HepG2 (cell line): ENCODE measurements around the gene PIK3CB. TPM values are rescaled to one million over a fixed set of nuclear protein-coding genes. Genes with fewer than 3 reads are reported as not detected.

Experiments used
- ATAC-seq: fragments of 200-7000 bp; cut with Tn5 transposase; 3 replicates; pipeline ENCODE4 v1.9.1; 2020; ENCODE audit warnings: mild to moderate bottlenecking, moderate library complexity
- BruUV-seq: library from RNA; stranded (reverse); fragments of 400-500 nt; replicated peaks from 2 replicates; lab custom pipeline; 2021; lab: Mats Ljungman, UMichigan
- CTCF ChIA-PET: fragments of 300-600 bp; formaldehyde crosslinking; extraction: SDS; loops from one replicate; lab custom pipeline; 2021; ENCODE audit warnings: low total read pairs, inconsistent platforms, low intra/inter-chr PET ratio; lab: Yijun Ruan, JAX
- POLR2A ChIA-PET: fragments of 350-600 bp; sonication (Branson Sonifier 250); formaldehyde crosslinking; loops from one replicate; lab custom pipeline; 2020; ENCODE audit warnings: antibody characterized with exemption, inconsistent platforms; lab: Yijun Ruan, JAX
- DNase-seq: peaks from one replicate; pipeline ENCODE4 v3.0.0-alpha.2; 2015; ENCODE audit warnings: low spot score
- FAIRE-seq: peaks from 3 replicates; lab custom pipeline; 2011; peaks lifted over from hg19 to GRCh38; lab: Jason Lieb, UNC
- H2AFZ ChIP-seq: one replicate; pipeline ENCODE4 v1.6.1; 2011; ENCODE audit warnings: low read length, inconsistent platforms
- H3K27ac ChIP-seq: fragments of 300-600 bp; 3 replicates; pipeline ENCODE4 v1.8.0; 2011; ENCODE audit warnings: mixed run types, mild to moderate bottlenecking, mixed read lengths, low read length, inconsistent platforms; ENCODE audit not compliant: insufficient read depth; ENCODE audit errors: extremely low read length
- H3K27me3 ChIP-seq, 2 experiments: fragments of 200-600 bp in 1 of 2; 2 replicates in 1 of 2; 3 replicates in 1 of 2; pipeline versions ENCODE4 v1.6.0 to v1.8.0; 2011; ENCODE audit warnings: low read length in 2 of 2, mild to moderate bottlenecking in 2 of 2, moderate library complexity in 2 of 2, inconsistent platforms in 1 of 2; ENCODE audit not compliant: insufficient read depth in 2 of 2, control insufficient read depth in 1 of 2
- H3K36me3 ChIP-seq, 2 experiments: fragments of 200-600 bp in 1 of 2; replicated peaks in 1 of 2; 2 replicates in 1 of 2; 3 replicates in 1 of 2; pipeline versions ENCODE4 v1.5.1 to v1.8.0; 2011; ENCODE audit warnings: low read length in 2 of 2, inconsistent platforms in 1 of 2; ENCODE audit not compliant: insufficient read depth in 2 of 2, control insufficient read depth in 1 of 2
- H3K4me1 ChIP-seq: 2 replicates; pipeline ENCODE4 v1.5.1; 2012; ENCODE audit warnings: low read length, inconsistent platforms; ENCODE audit not compliant: insufficient read depth
- H3K4me2 ChIP-seq: 2 replicates; pipeline ENCODE4 v1.6.0; 2011; ENCODE audit warnings: low read depth, low read length, inconsistent platforms
- H3K4me3 ChIP-seq, 3 experiments: fragments of 200-600 bp in 1 of 3; sonication (generic), shearing (Covaris generic) in 1 of 3; replicated peaks in 1 of 3; 2 replicates each; pipeline ENCODE4 v1.5.1; 2011 to 2016; ENCODE audit warnings: low read length in 3 of 3, inconsistent platforms in 2 of 3, low read depth in 2 of 3, mild to moderate bottlenecking in 2 of 3, control low read depth in 1 of 3, mixed read lengths in 1 of 3; ENCODE audit not compliant: insufficient read depth in 1 of 3
- H3K79me2 ChIP-seq: one replicate; pipeline ENCODE4 v1.6.1; 2011; ENCODE audit warnings: low read length, inconsistent platforms; ENCODE audit not compliant: insufficient read depth
- H3K9ac ChIP-seq: 2 replicates; pipeline ENCODE4 v1.6.0; 2011; ENCODE audit warnings: mild to moderate bottlenecking, low read depth, low read length, inconsistent platforms; ENCODE audit not compliant: insufficient read depth
- H3K9me3 ChIP-seq: 2 replicates; pipeline ENCODE4 v1.5.1; 2012; ENCODE audit warnings: mild to moderate bottlenecking, low read length
- H4K20me1 ChIP-seq: 2 replicates; pipeline ENCODE4 v1.6.0; 2011; ENCODE audit warnings: inconsistent platforms, mild to moderate bottlenecking, low read length, moderate library complexity; ENCODE audit not compliant: insufficient read depth
- ATM ChIP-seq: fragments of 450-650 bp; IDR thresholded peaks from 2 replicates; pipeline ENCODE4 v1.7.1; 2017; ENCODE audit warnings: mild to moderate bottlenecking, borderline replicate concordance
- FOXA3 ChIP-seq: IDR thresholded peaks from 2 replicates; pipeline ENCODE4 v1.6.1; 2016; ENCODE audit warnings: missing genetic modification reagents, missing compliant biosample characterization
- GFI1 ChIP-seq: sonication (generic); formaldehyde crosslinking; IDR thresholded peaks from 2 replicates; pipeline ENCODE4 v1.5.0; 2020; ENCODE audit warnings: missing genetic modification reagents, mild to moderate bottlenecking, borderline replicate concordance
- HDAC1 ChIP-seq: sonication (generic); formaldehyde crosslinking; IDR thresholded peaks from 2 replicates; pipeline ENCODE4 v1.5.1; 2020; ENCODE audit warnings: mild to moderate bottlenecking, missing genetic modification reagents
- KAT2B ChIP-seq: fragments of 150-350 bp; IDR thresholded peaks from 2 replicates; pipeline ENCODE4 v1.6.1; 2014; ENCODE audit warnings: low read depth, low read length, borderline replicate concordance
- ZBTB8A ChIP-seq: sonication (generic); formaldehyde crosslinking; IDR thresholded peaks from 2 replicates; pipeline ENCODE4 v1.4.0; 2020; ENCODE audit warnings: mild to moderate bottlenecking, low read depth, missing genetic modification reagents, borderline replicate concordance
- ZNF564 ChIP-seq: sonication (generic); formaldehyde crosslinking; IDR thresholded peaks from 2 replicates; pipeline ENCODE4 v1.8.1; 2023; ENCODE audit warnings: mild to moderate bottlenecking, missing genetic modification reagents
- WGBS: methylation state at CpG from one replicate; pipeline ENCODE4 v1.1.6; 2017; ENCODE audit warnings: low lambda C conversion rate; 5-methylcytosine and 5-hydroxymethylcytosine counted together
- in situ Hi-C: cut with HindIII; loops from 2 replicates; pipeline ENCODE4 v1.10.0; 2017; ENCODE audit warnings: low pct_unique_long_range_greater_than_20kb; ENCODE audit not compliant: extremely low pct_ligation_motif_present
- intact Hi-C: fragments of 100-400 bp; cut with micrococcal nuclease; formaldehyde crosslinking; loops from one replicate; pipeline ENCODE4 v1.10.0; 2022; ENCODE audit not compliant: unreplicated experiment
- polyA plus RNA-seq, 8 experiments: library from polyadenylated mRNA; depleted of rRNA in 3 of 8; stranded (reverse) in 7 of 8; unstranded in 1 of 8; fragments of >200 nt; fragmentation: Illumina TruSeq in 4 of 8; extraction: Trizol in 4 of 8; gene quantifications; 2 replicates each; pipeline versions ENCODE4 v1.2.1 to v1.2.3, GENCODE V29; 2011 to 2016; ENCODE audit warnings: low read depth in 4 of 8, missing spikeins in 1 of 8, mixed read lengths in 1 of 8; ENCODE audit not compliant: insufficient read depth in 1 of 8
- total RNA-seq, 5 experiments: library from RNA; depleted of rRNA; stranded (reverse); fragments of >200 nt; fragmentation: Illumina TruSeq; extraction: Trizol; gene quantifications; 2 replicates each; pipeline ENCODE4 v1.2.3, GENCODE V29; 2016; ENCODE audit warnings: low read depth in 1 of 5
- TF ChIP-seq, protein P1 (sequence below): sonication (generic); formaldehyde crosslinking; IDR thresholded peaks from 2 replicates; pipeline ENCODE4 v1.5.1; 2020; ENCODE audit warnings: mild to moderate bottlenecking, missing genetic modification reagents, moderate library complexity
- TF ChIP-seq, protein P2 (sequence below): sonication (generic); formaldehyde crosslinking; IDR thresholded peaks from 2 replicates; pipeline ENCODE4 v1.8.0; 2022; ENCODE audit warnings: missing genetic modification reagents, mild to moderate bottlenecking, inconsistent platforms, borderline replicate concordance
- TF ChIP-seq, protein P3 (sequence below): sonication (generic); formaldehyde crosslinking; IDR thresholded peaks from 2 replicates; pipeline ENCODE4 v1.4.0; 2020; ENCODE audit warnings: missing genetic modification reagents, mild to moderate bottlenecking, borderline replicate concordance
- TF ChIP-seq, protein P4 (sequence below): sonication (generic); formaldehyde crosslinking; IDR thresholded peaks from 2 replicates; pipeline ENCODE4 v1.5.0; 2020; ENCODE audit warnings: missing genetic modification reagents, mild to moderate bottlenecking, borderline replicate concordance
- TF ChIP-seq, protein P5 (sequence below): sonication (generic); formaldehyde crosslinking; IDR thresholded peaks from 2 replicates; pipeline ENCODE4 v1.8.0; 2023; ENCODE audit warnings: mild to moderate bottlenecking, missing genetic modification reagents

The PIK3CB gene
- total and polyA plus RNA-seq, 2 of the 13 experiments (the other 11 are each of a cell fraction or from before 2014, with no cell fraction given): 6.6 to 18.7 TPM

DNA sequence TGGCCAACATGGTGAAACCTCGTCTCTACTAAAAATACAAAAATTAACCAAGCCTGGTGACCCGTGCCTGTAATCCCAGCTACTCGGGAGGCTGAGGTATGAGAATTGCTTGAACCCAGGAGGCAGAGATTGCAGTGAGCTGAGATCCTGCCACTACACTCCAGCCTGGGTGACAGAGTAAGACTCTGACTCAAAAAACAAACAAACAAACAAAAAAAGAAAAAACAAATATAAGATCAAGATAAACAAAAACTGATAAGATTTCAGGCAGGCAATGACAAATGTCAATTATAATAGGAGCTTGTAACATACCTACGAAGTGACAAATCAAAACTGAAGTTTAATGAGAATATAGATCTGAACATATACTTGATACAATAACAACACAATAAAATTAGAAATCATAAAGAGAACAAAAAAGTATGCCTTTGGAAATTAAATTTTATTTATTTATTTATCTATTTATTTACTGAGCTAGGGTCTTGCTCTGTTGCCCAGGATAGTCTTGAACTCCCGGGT, 155.8 kb downstream of the PIK3CB start:
- H3K4me3 ChIP-seq: no peak overlapping the region
- CTCF ChIA-PET: no interaction called here
- no peak overlapping the region for H3K4me2 ChIP-seq
- TF ChIP-seq HDAC1 (CRISPR knock-in tag) (no peak), ATM (no peak)
- TF ChIP-seq, protein P1, sequence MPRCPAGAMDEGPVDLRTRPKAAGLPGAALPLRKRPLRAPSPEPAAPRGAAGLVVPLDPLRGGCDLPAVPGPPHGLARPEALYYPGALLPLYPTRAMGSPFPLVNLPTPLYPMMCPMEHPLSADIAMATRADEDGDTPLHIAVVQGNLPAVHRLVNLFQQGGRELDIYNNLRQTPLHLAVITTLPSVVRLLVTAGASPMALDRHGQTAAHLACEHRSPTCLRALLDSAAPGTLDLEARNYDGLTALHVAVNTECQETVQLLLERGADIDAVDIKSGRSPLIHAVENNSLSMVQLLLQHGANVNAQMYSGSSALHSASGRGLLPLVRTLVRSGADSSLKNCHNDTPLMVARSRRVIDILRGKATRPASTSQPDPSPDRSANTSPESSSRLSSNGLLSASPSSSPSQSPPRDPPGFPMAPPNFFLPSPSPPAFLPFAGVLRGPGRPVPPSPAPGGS (CRISPR knock-in tag): no peak
- TF ChIP-seq, all 625 proteins: peak for 0
- Histone ChIP-seq H3K9me3 (no peaks in the 10 kb centered on the region), H3K36me3 (peaks cover 8 to 44% of the 10 kb centered on the region in 2 experiments; a peak in 3 of 5 replicates), H3K27me3 (no peaks in the 10 kb centered on the region), H3K4me1 (peaks cover 6% of the 10 kb centered on the region), H4K20me1 (no peaks in the 10 kb centered on the region), H2AFZ (no peak overlapping the region), H3K79me2 (no peaks in the 10 kb centered on the region), H3K27ac (no peak overlapping the region), H3K9ac (no peak overlapping the region)
- DNase-seq (no peak), FAIRE-seq (no peak), ATAC-seq (no peak)
- 96% methylated on average over 5 of the region's 5 CpGs for WGBS
- BruUV-seq: no TSS peak
- POLR2A ChIA-PET: no interaction called here
- in situ Hi-C loops: loop anchor here (25.0 kb wide), 1 partner anchor 683 kb away; no protein-coding TSS in a partner anchor
- intact Hi-C loops: no loop called here

DNA sequence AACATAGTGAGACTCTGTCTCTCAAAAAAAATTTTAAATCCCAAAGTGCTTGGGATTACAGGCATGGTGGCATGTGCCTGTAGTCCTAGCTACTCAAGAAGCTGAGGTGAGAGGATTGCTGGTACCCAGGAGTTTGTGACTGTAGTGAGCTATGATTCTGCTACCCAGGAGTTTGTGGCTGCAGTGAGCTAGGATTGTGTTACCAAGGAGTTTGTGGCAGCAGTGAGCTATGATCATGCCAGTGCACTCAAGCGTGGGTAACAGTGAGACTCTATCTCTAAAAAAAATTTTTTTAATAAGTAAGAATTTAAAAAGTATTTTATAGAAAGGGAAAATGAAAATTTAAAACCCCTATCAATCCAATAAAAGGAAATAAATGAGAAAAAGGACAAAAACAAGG, 156.6 kb downstream of the PIK3CB start:
- CTCF ChIA-PET: no interaction called here
- no peaks in the 10 kb centered on the region for H3K9me3 ChIP-seq
- FAIRE-seq: no peak
- H3K4me1 ChIP-seq: peaks cover 15% of the 10 kb centered on the region
- POLR2A ChIA-PET: no interaction called here
- WGBS: 97% methylated on average over 1 of the region's 1 CpG
- no peak for DNase-seq
- intact Hi-C loops: no loop called here
- H3K79me2 ChIP-seq: no peaks in the 10 kb centered on the region
- H3K4me2 ChIP-seq: no peak overlapping the region
- H3K9ac ChIP-seq: no peak overlapping the region
- H4K20me1 ChIP-seq: no peaks in the 10 kb centered on the region
- no peak overlapping the region for H3K4me3 ChIP-seq
- no peak overlapping the region for H3K27ac ChIP-seq
- BruUV-seq: no TSS peak
- no peak overlapping the region for H2AFZ ChIP-seq
- in situ Hi-C loops: loop anchor here (25.0 kb wide), 1 partner anchor 684 kb away; no protein-coding TSS in a partner anchor
- no peaks in the 10 kb centered on the region for H3K27me3 ChIP-seq
- peaks cover 8 to 38% of the 10 kb centered on the region in 2 experiments; a peak in 3 of 5 replicates for H3K36me3 ChIP-seq
- no peak for ATAC-seq
- TF ChIP-seq KAT2B: no peak
- no peak for TF ChIP-seq ZNF564 (CRISPR knock-in tag)
- TF ChIP-seq, protein P2, sequence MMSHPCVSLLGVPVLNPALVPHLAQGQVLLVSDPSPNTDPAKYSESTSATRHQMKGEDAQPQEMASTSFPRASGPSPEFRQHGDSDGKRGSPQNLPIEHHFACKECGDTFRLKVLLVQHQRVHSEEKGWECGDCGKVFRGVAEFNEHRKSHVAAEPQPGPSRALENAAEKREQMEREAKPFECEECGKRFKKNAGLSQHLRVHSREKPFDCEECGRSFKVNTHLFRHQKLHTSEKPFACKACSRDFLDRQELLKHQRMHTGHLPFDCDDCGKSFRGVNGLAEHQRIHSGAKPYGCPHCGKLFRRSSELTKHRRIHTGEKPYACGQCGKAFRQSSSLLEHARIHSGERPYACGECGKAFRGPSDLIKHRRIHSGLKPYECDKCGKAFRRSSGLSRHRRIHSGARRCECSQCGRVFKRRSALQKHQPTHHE (CRISPR knock-in tag): no peak
- TF ChIP-seq, protein P3, sequence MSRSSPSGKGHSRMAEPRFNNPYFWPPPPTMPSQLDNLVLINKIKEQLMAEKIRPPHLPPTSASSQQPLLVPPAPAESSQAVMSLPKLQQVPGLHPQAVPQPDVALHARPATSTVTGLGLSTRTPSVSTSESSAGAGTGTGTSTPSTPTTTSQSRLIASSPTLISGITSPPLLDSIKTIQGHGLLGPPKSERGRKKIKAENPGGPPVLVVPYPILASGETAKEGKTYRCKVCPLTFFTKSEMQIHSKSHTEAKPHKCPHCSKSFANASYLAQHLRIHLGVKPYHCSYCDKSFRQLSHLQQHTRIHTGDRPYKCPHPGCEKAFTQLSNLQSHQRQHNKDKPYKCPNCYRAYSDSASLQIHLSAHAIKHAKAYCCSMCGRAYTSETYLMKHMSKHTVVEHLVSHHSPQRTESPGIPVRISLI (CRISPR knock-in tag): no peak
- TF ChIP-seq FOXA3 (CRISPR knock-in tag): no peak
- no peak for TF ChIP-seq ZBTB8A (CRISPR knock-in tag)
- TF ChIP-seq GFI1 (CRISPR knock-in tag): no peak
- TF ChIP-seq, protein P4, sequence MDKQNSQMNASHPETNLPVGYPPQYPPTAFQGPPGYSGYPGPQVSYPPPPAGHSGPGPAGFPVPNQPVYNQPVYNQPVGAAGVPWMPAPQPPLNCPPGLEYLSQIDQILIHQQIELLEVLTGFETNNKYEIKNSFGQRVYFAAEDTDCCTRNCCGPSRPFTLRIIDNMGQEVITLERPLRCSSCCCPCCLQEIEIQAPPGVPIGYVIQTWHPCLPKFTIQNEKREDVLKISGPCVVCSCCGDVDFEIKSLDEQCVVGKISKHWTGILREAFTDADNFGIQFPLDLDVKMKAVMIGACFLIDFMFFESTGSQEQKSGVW (CRISPR knock-in tag): no peak
- TF ChIP-seq, protein P5, sequence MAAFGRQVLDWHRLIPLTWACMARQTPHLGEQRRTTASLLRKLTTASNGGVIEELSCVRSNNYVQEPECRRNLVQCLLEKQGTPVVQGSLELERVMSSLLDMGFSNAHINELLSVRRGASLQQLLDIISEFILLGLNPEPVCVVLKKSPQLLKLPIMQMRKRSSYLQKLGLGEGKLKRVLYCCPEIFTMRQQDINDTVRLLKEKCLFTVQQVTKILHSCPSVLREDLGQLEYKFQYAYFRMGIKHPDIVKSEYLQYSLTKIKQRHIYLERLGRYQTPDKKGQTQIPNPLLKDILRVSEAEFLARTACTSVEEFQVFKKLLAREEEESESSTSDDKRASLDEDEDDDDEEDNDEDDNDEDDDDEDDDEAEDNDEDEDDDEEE (CRISPR knock-in tag): no peak
